H9 (cell line): ENCODE data around the gene PIEZO2. TPM values are rescaled to one million over a fixed set of nuclear protein-coding genes. Genes with fewer than 3 reads are reported as not detected.

Experiments used
- DNase-seq: peaks from one replicate; pipeline ENCODE4 v3.0.0-alpha.2; 2017
- H2AFZ ChIP-seq: one replicate; pipeline ENCODE4 v1.6.1; 2013; ENCODE audit warnings: mild to moderate bottlenecking, low read length, control low read depth, moderate library complexity
- H2AK5ac ChIP-seq: 2 replicates; pipeline ENCODE4 v1.6.1; 2013; ENCODE audit warnings: low read length, control low read depth, mixed read lengths; ENCODE audit not compliant: insufficient read length
- H2BK120ac ChIP-seq: one replicate; pipeline ENCODE4 v1.6.1; 2013; ENCODE audit warnings: low read depth, mild to moderate bottlenecking, low read length, control low read depth, inconsistent platforms; ENCODE audit not compliant: poor library complexity, severe bottlenecking
- H2BK12ac ChIP-seq: 2 replicates; pipeline ENCODE4 v1.6.1; 2013; ENCODE audit warnings: low read length, control low read depth, mixed read lengths, low read depth; ENCODE audit not compliant: insufficient read length
- H2BK15ac ChIP-seq: 2 replicates; pipeline ENCODE4 v1.6.1; 2013; ENCODE audit warnings: low read depth, low read length, control low read depth
- H2BK20ac ChIP-seq: one replicate; pipeline ENCODE4 v1.6.1; 2013; ENCODE audit warnings: low read depth, mild to moderate bottlenecking, low read length, control low read depth, inconsistent platforms; ENCODE audit not compliant: poor library complexity, severe bottlenecking
- H2BK5ac ChIP-seq: 2 replicates; pipeline ENCODE4 v1.6.1; 2013; ENCODE audit warnings: low read length, control low read depth, mixed read lengths; ENCODE audit not compliant: insufficient read length
- H3K14ac ChIP-seq: 2 replicates; pipeline ENCODE4 v1.6.1; 2013; ENCODE audit warnings: low read length, control low read depth; ENCODE audit not compliant: insufficient read depth
- H3K18ac ChIP-seq: 2 replicates; pipeline ENCODE4 v1.6.1; 2013; ENCODE audit warnings: low read depth, mild to moderate bottlenecking, mixed read lengths, low read length, control low read depth; ENCODE audit not compliant: insufficient read length
- H3K23ac ChIP-seq: 2 replicates; pipeline ENCODE4 v1.6.1; 2013; ENCODE audit warnings: low read length, control low read depth, mixed read lengths, low read depth; ENCODE audit not compliant: insufficient read length
- H3K23me2 ChIP-seq: 2 replicates; pipeline ENCODE4 v1.6.1; 2013; ENCODE audit warnings: low read depth, mild to moderate bottlenecking, mixed read lengths, low read length, control low read depth; ENCODE audit not compliant: insufficient read length, poor library complexity, severe bottlenecking
- H3K27ac ChIP-seq: 2 replicates; pipeline ENCODE4 v1.5.1; 2013; ENCODE audit warnings: low read length, control low read depth, mixed read lengths, low read depth; ENCODE audit not compliant: insufficient read length
- H3K27me3 ChIP-seq: 2 replicates; pipeline ENCODE4 v1.6.1; 2013; ENCODE audit warnings: low read length, control low read depth, inconsistent platforms; ENCODE audit not compliant: insufficient read depth
- H3K4ac ChIP-seq: 2 replicates; pipeline ENCODE4 v1.6.1; 2013; ENCODE audit warnings: low read depth, mild to moderate bottlenecking, control low read depth, inconsistent platforms, low read length, moderate library complexity
- H3K4me1 ChIP-seq: 2 replicates; pipeline ENCODE4 v1.6.1; 2013; ENCODE audit warnings: low read length, control low read depth, inconsistent platforms; ENCODE audit not compliant: insufficient read depth
- H3K4me2 ChIP-seq: 2 replicates; pipeline ENCODE4 v1.6.1; 2013; ENCODE audit warnings: low read length, control low read depth, mixed read lengths; ENCODE audit not compliant: insufficient read length, insufficient read depth
- H3K56ac ChIP-seq: 2 replicates; pipeline ENCODE4 v1.6.1; 2013; ENCODE audit warnings: low read depth, mild to moderate bottlenecking, mixed read lengths, low read length, control low read depth; ENCODE audit not compliant: insufficient read length
- H3K79me1 ChIP-seq: 2 replicates; pipeline ENCODE4 v1.6.1; 2013; ENCODE audit warnings: low read depth, mild to moderate bottlenecking, moderate library complexity, low read length, control low read depth, inconsistent platforms; ENCODE audit not compliant: insufficient read depth, poor library complexity, severe bottlenecking
- H3K79me2 ChIP-seq: 2 replicates; pipeline ENCODE4 v1.6.1; 2013; ENCODE audit warnings: low read length, control low read depth, inconsistent platforms; ENCODE audit not compliant: insufficient read depth
- H3K9ac ChIP-seq: 2 replicates; pipeline ENCODE4 v1.6.1; 2013; ENCODE audit warnings: low read length, control low read depth, mixed read lengths; ENCODE audit not compliant: insufficient read length; ENCODE audit errors: extremely low read depth
- H3K9me3 ChIP-seq: one replicate; pipeline ENCODE4 v1.6.1; 2013; ENCODE audit warnings: low read depth, low read length, inconsistent platforms; ENCODE audit not compliant: control insufficient read depth
- H3T11ph ChIP-seq: one replicate; pipeline ENCODE4 v1.6.1; 2013; ENCODE audit warnings: mild to moderate bottlenecking, low read length, control low read depth, inconsistent platforms
- H4K20me1 ChIP-seq: one replicate; pipeline ENCODE4 v1.6.1; 2013; ENCODE audit not compliant: control insufficient read depth, insufficient read length, insufficient read depth
- H4K5ac ChIP-seq: 2 replicates; pipeline ENCODE4 v1.6.1; 2013; ENCODE audit warnings: low read depth, mild to moderate bottlenecking, mixed read lengths, low read length, control low read depth; ENCODE audit not compliant: insufficient read length
- H4K8ac ChIP-seq: replicated peaks from 2 replicates; pipeline ENCODE4 v1.6.1; 2013; ENCODE audit warnings: low read length, control low read depth, mixed read lengths, low read depth; ENCODE audit not compliant: insufficient read length
- H4K91ac ChIP-seq: 2 replicates; pipeline ENCODE4 v1.6.1; 2013; ENCODE audit warnings: low read depth, mild to moderate bottlenecking, moderate library complexity, mixed read lengths, low read length, control low read depth; ENCODE audit not compliant: insufficient read length
- H3K27ac Mint-ChIP-seq, 3 experiments: 2 replicates in 2 of 3; 3 replicates in 1 of 3; pipeline ENCODE4 v1.8.0; 2020 to 2021; ENCODE audit warnings: mixed read lengths in 3 of 3, mild to moderate bottlenecking in 1 of 3, moderate library complexity in 1 of 3
- H3K27me3 Mint-ChIP-seq: 2 replicates; pipeline ENCODE4 v1.8.0; 2021; ENCODE audit warnings: low read depth, mild to moderate bottlenecking, moderate library complexity, mixed read lengths
- H3K36me3 Mint-ChIP-seq, 3 experiments: 2 replicates in 2 of 3; 3 replicates in 1 of 3; pipeline ENCODE4 v1.8.0; 2020 to 2021; ENCODE audit warnings: low read depth in 3 of 3, mixed read lengths in 3 of 3; ENCODE audit not compliant: insufficient read depth in 1 of 3
- H3K4me1 Mint-ChIP-seq, 2 experiments: 2 replicates each; pipeline ENCODE4 v1.8.0; 2020; ENCODE audit warnings: mixed read lengths in 2 of 2
- H3K4me3 Mint-ChIP-seq, 2 experiments: 2 replicates in 1 of 2; 3 replicates in 1 of 2; pipeline ENCODE4 v1.8.0; 2020 to 2021; ENCODE audit warnings: mild to moderate bottlenecking in 2 of 2, mixed read lengths in 2 of 2, moderate library complexity in 1 of 2
- H3K9me3 Mint-ChIP-seq, 2 experiments: 2 replicates in 1 of 2; 3 replicates in 1 of 2; pipeline ENCODE4 v1.8.0; 2020; ENCODE audit warnings: mild to moderate bottlenecking in 2 of 2, mixed read lengths in 2 of 2, moderate library complexity in 1 of 2
- WGBS: extraction: QIAGEN DNeasy Blood & Tissue Kit; methylation state at CpG from one replicate; pipeline ENCODE4 v1.1.7; 2013; ENCODE audit warnings: missing lambda C conversion rate, low lambda C conversion rate, mixed read lengths; ENCODE audit not compliant: insufficient read length; ENCODE audit errors: extremely low coverage; 5-methylcytosine and 5-hydroxymethylcytosine counted together
- total RNA-seq: library from RNA; stranded (reverse); gene quantifications from 2 replicates; pipeline ENCODE4 v1.2.1, GENCODE V29; 2021
- TF ChIP-seq, protein P1 (sequence below): fragments of 200-600 bp; sonication (generic); conservative IDR thresholded peaks from 3 replicates; pipeline ENCODE4 v1.8.0; 2021; ENCODE audit warnings: antibody characterized with exemption, mild to moderate bottlenecking

Gene PIEZO2
- total RNA-seq, 1 experiment from 2014 or later, result 3.9 TPM

DNA sequence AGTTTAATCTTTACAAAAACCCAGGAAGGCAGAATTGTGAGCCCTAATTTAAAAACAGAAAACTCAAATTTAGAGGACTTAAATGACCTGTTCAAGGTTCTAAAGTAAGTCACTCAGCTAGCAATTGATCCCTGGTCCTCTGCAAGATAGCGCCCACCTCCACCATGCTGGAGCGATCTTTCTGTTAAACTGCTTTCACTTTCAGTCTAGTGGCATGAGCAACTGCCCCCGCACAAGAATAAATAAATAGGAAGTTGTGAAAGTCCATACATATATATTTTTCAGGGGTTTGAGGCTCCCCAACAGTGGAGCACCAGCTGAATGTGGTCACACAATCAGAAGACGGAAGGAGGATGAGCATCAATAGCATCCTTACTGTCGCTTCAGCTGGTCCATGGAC lies 405.6 kb downstream of the PIEZO2 start:
- H2BK12ac ChIP-seq, result no peak overlapping the region
- no peak overlapping the region for H4K91ac ChIP-seq
- H4K8ac ChIP-seq, result no peak overlapping the region
- no peak overlapping the region for H2AFZ ChIP-seq
- no peak overlapping the region for H2BK15ac ChIP-seq
- H3K79me1 ChIP-seq, result no peaks in the 10 kb centered on the region
- H3K23ac ChIP-seq, result no peak overlapping the region
- H2BK5ac ChIP-seq, result no peak overlapping the region
- no peak overlapping the region for H3K27ac Mint-ChIP-seq
- H2BK120ac ChIP-seq, result no peak overlapping the region
- no peak overlapping the region for H3K14ac ChIP-seq
- no peaks in the 10 kb centered on the region for H3K79me2 ChIP-seq
- no peaks in the 10 kb centered on the region for H3K9me3 Mint-ChIP-seq
- no peaks in the 10 kb centered on the region for H3K27me3 Mint-ChIP-seq
- H4K20me1 ChIP-seq, result no peaks in the 10 kb centered on the region
- no peaks in the 10 kb centered on the region; a peak in 1 of 7 replicates for H3K36me3 Mint-ChIP-seq
- H3K9me3 ChIP-seq, result no peaks in the 10 kb centered on the region
- no peak for DNase-seq
- no peak overlapping the region for H3K27ac ChIP-seq
- no peak overlapping the region for H2AK5ac ChIP-seq
- WGBS, result no CpG with 5 or more reads among the region's 5 CpGs
- H3K4me2 ChIP-seq, result no peak overlapping the region
- no peaks in the 10 kb centered on the region for H3K4me1 ChIP-seq
- no peak overlapping the region for H3K56ac ChIP-seq
- no peak overlapping the region for H3K18ac ChIP-seq
- H3K4ac ChIP-seq, result no peak overlapping the region
- H3K23me2 ChIP-seq, result no peaks in the 10 kb centered on the region
- no peaks in the 10 kb centered on the region for H3K4me1 Mint-ChIP-seq
- no peak overlapping the region for H3K4me3 Mint-ChIP-seq
- no peak overlapping the region for H3K9ac ChIP-seq
- no peaks in the 10 kb centered on the region for H3K27me3 ChIP-seq
- no peak overlapping the region for H2BK20ac ChIP-seq
- TF ChIP-seq, protein P1, sequence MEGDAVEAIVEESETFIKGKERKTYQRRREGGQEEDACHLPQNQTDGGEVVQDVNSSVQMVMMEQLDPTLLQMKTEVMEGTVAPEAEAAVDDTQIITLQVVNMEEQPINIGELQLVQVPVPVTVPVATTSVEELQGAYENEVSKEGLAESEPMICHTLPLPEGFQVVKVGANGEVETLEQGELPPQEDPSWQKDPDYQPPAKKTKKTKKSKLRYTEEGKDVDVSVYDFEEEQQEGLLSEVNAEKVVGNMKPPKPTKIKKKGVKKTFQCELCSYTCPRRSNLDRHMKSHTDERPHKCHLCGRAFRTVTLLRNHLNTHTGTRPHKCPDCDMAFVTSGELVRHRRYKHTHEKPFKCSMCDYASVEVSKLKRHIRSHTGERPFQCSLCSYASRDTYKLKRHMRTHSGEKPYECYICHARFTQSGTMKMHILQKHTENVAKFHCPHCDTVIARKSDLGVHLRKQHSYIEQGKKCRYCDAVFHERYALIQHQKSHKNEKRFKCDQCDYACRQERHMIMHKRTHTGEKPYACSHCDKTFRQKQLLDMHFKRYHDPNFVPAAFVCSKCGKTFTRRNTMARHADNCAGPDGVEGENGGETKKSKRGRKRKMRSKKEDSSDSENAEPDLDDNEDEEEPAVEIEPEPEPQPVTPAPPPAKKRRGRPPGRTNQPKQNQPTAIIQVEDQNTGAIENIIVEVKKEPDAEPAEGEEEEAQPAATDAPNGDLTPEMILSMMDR, result no peak
- no peak overlapping the region for H3T11ph ChIP-seq
- no peak overlapping the region for H4K5ac ChIP-seq
